Activated CD8-positive, alpha-beta memory T cell treated with anti-CD3 and anti-CD28 coated beads for 24 hours (primary cell): ENCODE data around the gene CNTNAP2.

Experiments
- DNase-seq: peaks from one replicate; pipeline ENCODE4 v3.0.0-alpha.2; 2020

Gene CNTNAP2

GRCh38 chr7:146635205-146636032 lies 518.8 kb downstream of the CNTNAP2 start:
- DNase-seq = no peak

- DNase-seq = no peak
Observed at GRCh38 chr7:146636033-146636356, 519.4 kb downstream of the CNTNAP2 start.

GRCh38 chr7:146636581-146636980 lies 520.0 kb downstream of the CNTNAP2 start:
- DNase-seq = no peak

- DNase-seq = no peak
Observed at GRCh38 chr7:146639291-146639690, 522.7 kb downstream of the CNTNAP2 start.

GRCh38 chr7:146641491-146641890 lies 524.9 kb downstream of the CNTNAP2 start:
- no peak for DNase-seq

GRCh38 chr7:146645383-146645976 lies 528.9 kb downstream of the CNTNAP2 start:
- DNase-seq = no peak

GRCh38 chr7:146647445-146647844 lies 530.8 kb downstream of the CNTNAP2 start:
- DNase-seq = no peak

- no peak for DNase-seq
Observed at GRCh38 chr7:146652176-146652575, 535.6 kb downstream of the CNTNAP2 start.

- DNase-seq = no peak
Observed at GRCh38 chr7:146654048-146654447, 537.4 kb downstream of the CNTNAP2 start.

- DNase-seq = no peak
Observed at GRCh38 chr7:146655928-146656797, 539.6 kb downstream of the CNTNAP2 start.

- no peak for DNase-seq
Observed at GRCh38 chr7:146656988-146657387, 540.4 kb downstream of the CNTNAP2 start.

GRCh38 chr7:146658604-146659003 lies 542.0 kb downstream of the CNTNAP2 start:
- no peak for DNase-seq

GRCh38 chr7:146659732-146660131 lies 543.1 kb downstream of the CNTNAP2 start:
- DNase-seq = no peak

- no peak for DNase-seq
Observed at GRCh38 chr7:146660839-146661238, 544.2 kb downstream of the CNTNAP2 start.

- DNase-seq = no peak
Observed at GRCh38 chr7:146661435-146661834, 544.8 kb downstream of the CNTNAP2 start.

GRCh38 chr7:146661929-146662328 lies 545.3 kb downstream of the CNTNAP2 start:
- no peak for DNase-seq

- DNase-seq = no peak
Observed at GRCh38 chr7:146665023-146665422, 548.4 kb downstream of the CNTNAP2 start.

- no peak for DNase-seq
Observed at GRCh38 chr7:146670532-146670931, 553.9 kb downstream of the CNTNAP2 start.

- no peak for DNase-seq
Observed at GRCh38 chr7:146681487-146681886, 564.9 kb downstream of the CNTNAP2 start.

- DNase-seq = no peak
Observed at GRCh38 chr7:146683439-146683838, 566.8 kb downstream of the CNTNAP2 start.

GRCh38 chr7:146690987-146691386 lies 574.4 kb downstream of the CNTNAP2 start:
- DNase-seq = no peak

- DNase-seq = no peak
Observed at GRCh38 chr7:146698995-146699610, 582.5 kb downstream of the CNTNAP2 start.

GRCh38 chr7:146700015-146700560 lies 583.5 kb downstream of the CNTNAP2 start:
- no peak for DNase-seq
